Activated CD4-positive, CD25-positive, alpha-beta regulatory T cell treated with anti-CD3 and anti-CD28 coated beads, Interleukin-2, amount 50 U/mL, for 24 hours (primary cell): ENCODE measurements around the gene C19orf67.

Experiments used
- ATAC-seq, 2 donors: fragments of 150-1000 bp; cut with Tn5 transposase; one replicate each; pipeline ENCODE4 v1.10.0; 2021; ENCODE audit warnings: mild to moderate bottlenecking in 1 of 2, moderate library complexity in 1 of 2

The C19orf67 gene

DNA sequence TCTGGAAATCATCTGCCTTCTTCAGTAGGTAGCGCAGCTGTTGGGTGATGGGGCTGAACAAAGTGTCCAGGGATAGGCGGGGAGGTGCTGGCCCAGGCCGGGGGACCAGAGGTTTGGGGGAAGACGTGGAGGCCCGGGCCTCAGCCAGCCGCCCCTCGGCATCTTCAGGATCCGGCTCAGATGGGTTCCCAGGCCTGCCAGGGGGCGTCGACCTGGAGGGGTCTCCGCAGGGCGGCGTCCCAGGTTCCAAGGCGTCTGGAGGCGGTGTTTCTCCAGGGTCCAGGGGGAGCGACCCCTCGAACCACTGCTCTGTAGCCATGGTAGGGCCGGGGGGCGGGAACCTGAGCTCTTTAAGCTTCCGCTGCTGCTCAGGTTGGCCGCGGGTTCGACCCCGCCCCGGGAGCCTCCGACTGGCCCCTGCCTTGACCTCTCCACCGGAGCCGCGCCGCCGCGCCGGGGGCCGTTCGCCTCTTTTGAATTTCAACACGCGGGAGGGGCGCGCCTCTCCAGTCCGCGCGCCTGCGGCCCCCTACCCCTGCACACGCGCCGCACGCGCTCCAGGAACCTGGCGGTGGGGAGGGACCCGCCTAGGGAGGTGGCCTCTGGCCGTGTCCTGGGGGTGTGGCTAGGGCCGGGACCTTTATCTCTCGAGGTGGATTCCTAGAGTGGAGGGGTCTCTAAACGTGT is at the start of gene C19orf67:
C19orf67 (minus strand) TSS at position 475 of the 687 bp plus-strand sequence; CDS start at position 319, 156 bp downstream.
- no peak for ATAC-seq

DNA sequence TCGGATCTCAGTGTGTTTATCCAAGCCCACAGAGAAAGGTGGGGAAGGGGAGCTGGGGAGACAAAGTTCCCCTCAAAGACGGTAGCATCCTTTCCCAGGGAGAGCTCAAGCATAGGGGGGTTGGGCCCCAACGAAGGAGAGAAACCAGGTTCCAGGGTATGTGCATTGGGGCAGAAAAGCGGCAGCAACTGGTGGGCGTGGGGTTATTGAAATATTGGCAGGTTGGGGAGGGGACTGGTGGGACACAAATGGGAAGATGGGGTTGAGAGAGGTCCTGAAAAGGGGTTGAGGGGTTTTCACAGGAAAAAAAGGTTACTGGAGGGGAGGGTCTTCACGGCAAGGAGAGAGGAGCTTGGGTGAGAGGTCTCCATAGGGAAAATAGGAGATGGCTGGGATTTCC is 49.8 kb upstream of the C19orf67 start:
- ATAC-seq, result no peak

DNA sequence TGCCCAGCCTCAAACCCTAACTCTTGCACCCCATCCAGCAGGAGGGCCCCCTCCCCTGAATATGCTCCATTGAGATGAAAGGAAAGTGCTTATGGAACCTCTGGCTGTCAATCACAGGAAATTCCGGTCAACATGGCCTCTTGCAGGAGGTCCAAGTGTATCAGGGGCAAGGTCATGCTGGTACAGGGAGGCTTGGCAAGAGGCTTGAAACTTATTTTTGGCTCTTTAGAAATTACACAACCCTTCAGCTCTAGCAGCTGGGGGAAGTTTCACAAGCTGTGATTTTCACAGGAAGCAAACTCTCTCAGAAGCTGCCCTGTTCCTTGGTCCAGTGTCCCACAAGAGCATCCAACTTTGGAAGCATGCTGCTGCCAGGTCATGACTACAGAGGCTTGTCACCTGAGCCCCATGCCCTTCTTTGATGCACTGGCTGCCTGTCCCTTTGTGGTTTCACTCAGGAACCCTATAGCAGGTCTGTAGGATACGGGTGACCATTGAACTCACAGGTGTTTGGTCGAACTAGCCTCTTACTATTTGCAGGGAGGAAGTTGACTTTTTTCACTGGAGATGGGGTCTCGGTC is 42.4 kb upstream of the C19orf67 start:
- no peak for ATAC-seq

DNA sequence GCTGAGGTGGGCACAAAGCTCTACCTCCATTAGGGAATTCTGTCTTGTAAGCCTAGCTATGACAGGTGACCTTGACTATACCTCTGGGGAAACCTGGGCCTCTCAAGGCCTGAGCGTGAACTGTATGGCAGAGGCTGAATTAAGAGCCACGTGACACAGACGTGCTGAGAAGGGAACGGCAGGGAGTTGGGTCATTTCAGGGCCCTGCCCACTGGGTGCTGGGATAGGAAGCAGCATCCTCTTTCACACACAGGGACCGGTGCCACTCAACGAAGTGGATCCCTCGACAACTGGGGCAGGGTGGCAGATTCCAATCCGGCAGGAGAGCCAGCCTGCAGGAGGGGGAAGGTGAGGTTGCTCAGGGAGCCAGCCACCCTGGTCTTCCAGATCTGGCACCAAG is 41.6 kb upstream of the C19orf67 start:
- no peak for ATAC-seq

DNA sequence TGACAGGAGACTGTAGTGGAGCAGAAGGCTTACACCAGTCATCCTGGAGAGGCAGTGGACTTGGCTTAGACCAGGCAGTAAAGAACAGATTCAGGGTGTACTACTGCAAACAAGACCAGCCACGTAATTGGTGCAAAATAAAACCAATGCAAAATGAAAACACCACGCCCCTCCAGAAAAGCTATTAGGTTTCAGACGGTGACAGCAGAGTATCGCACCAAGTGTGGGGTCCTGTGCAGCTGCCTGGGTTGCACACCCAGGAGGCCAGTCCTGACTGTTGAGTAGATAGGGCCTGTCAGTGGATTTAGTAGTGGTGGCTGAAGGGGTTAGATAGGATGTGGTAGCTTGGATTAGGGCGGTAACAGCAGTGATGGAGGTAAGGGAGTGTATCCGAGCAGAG is 37.3 kb upstream of the C19orf67 start:
- ATAC-seq, result no peak

DNA sequence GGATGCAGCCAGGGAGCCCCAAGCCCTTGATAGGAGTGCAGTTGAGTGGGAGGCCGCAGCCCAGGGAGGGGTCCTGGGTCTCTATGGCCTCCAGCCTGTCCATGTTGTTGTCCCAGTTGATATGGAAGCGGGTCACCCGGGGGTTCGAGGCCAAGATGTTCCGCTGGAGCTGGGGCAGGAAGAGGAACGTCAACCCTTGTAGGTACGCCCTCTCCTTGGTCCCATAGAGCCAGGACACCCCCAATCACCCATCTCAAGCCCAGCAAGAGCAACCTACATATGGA is 34.9 kb upstream of the C19orf67 start:
- ATAC-seq, result no peak

DNA sequence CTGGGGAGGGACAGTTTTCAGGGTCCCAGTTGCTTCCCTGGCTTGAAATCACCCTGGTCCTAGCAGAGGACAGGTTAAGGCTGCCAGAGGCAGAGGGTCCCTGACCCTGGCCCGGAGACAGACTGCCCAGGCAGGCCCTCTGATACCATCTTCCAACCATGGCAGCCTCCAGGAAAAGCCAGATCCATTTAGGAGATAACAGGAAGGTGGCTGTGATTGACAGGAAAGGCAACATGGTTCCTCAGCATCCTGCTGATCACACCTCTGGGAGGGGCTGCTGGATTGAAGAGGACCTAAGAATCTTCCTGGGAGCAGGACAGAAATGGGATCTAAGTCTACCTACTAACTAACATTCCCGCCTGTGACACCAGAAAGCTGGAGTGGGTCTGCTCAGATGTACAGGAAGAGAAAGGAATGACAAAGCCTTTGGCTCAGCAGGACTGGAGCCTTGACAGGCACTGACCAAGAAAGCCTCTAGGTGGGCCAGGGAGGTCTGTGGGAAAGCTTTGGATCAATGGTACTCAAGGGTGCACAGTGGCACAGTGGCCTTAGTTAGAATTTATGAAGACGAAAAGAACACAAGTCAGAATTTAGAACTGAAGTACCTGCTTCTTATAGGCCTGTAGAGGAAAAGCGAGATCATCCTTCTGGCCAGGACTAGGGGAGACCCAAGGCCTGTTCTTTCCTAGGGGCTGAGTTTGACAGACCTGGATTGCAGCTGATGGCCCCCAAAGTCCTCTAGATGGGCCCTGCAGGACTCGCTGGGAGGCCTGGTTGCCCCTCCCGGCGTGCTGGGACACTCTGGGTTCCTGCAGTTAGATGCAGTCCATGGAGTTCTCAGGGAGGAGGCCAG is 34.3 kb upstream of the C19orf67 start:
- no peak for ATAC-seq

DNA sequence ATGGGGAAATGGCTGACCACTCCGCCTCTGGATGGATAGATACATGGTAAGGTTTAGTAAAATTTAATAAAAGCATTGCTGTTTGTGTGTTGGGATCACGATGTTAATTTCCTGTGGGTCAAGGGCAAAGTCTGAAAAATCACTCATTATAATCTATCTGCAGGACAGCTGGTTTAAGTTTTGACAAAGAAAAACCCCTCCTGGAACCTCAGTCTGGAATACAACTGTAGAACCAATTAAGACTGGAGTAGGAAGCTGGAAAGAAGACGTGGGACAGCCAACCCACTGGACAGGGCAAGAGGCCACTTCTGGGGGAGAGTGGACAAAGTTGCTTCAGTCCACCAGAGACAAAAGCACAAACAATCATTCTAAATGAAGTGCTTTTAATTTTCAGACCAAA is 33.6 kb upstream of the C19orf67 start:
- ATAC-seq, result no peak

DNA sequence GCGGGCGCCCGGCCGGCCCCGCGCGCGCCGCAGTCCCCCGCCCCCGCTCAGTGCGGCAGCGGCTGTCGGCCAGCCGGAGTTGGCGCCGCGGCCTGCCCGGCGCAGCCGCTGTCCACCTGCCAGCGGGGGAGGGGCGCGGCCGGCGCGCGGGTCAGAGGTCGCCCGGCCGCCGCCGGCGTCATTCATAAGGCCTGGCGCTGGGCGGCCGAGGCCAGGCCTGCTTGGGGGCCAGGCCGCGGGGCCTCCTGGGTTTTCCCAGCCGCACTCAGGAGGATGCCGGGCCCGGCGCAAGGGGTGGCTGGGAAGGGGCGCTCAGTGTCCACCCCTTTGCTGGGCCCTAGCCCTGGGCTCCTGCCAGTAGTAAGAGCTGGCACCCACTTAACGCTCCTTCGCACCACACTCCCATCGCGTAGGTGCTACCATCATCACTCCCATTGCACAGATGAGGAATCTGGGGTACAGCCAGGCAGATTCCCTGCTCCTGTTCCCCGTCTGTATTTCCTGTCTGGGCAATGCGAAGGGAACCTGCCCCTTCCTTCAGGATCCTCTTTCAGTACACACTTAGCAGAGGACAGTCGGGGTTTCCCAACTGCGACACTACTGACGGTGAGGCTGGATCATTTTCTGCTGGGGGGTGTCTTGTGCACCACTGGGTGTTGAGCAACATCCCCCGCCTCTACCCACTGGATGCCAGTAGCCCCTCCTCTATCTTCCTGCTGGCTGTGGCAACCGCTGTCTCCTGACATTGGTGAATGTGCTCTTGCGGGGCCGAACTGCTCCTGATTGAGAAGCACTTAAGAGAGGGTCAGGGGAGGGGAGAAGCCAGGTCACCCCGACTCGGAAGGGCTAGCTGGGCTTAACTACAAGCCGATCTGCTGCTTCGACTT is 32.8 kb upstream of the C19orf67 start:
- no peak for ATAC-seq

DNA sequence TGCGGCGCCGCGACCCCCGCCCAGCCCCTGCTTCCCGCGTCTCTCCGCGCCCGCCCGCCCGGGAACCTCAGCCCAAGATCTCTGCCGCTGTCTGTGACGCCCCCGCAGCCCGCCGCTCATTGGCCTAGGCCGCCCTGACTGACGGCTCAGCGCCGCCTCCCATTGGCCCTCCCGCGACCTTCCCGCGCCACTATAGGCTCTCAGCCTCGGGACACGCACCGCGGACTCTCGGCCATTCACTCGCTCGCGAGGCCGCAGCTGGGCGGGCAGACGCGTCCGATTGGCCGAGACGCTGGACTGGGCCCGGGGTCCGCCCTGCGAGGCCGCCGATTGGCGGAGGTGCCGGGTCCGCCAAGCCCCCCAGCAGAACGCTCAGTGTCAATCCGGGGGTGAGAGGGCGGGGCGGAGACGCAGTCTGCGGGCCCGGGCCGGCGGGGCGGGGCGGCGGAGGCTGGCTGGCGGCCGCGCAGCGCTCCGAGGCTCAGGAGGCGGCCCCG is 32.1 kb upstream of the C19orf67 start, which contains the start of gene PRKACA:
PRKACA (minus strand) TSS at position 95 of the 497 bp plus-strand sequence. CDS start 215 bp downstream, outside the sequence.
- peak; percentile 95 for ATAC-seq

DNA sequence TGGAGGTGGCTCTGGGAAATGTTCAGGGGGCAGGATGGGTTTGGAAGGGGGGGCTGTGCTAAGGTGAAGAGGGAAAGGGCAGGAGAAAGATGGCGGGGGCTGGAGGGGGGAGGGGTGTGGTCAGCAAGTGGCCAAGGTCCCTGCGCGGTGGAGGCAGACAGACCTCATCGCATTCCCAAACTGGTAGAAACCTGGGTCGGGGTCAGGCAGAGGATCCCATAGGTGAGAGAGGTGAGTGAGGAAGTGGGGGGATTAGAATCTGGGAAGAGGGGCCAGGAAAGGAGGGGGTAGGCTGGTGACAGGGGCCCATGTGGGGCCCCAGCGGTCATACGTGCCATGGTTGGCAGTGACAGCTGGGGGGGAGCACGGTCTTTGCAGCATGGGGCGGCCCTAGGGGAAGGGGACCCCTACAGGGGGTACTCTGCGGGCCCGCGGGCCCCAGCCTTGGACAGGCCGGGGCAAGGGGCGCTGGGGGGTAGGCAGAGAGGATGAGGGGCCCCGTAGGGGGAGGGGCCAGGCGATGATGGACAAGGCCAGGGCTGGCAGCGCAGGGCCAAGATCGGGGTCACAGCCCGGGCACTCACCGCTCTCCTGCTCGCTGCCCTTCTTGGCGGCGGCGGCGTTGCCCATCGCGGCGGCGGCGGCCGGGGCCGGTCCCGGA is 31.5 kb upstream of the C19orf67 start:
- ATAC-seq, result peak; percentile 0

DNA sequence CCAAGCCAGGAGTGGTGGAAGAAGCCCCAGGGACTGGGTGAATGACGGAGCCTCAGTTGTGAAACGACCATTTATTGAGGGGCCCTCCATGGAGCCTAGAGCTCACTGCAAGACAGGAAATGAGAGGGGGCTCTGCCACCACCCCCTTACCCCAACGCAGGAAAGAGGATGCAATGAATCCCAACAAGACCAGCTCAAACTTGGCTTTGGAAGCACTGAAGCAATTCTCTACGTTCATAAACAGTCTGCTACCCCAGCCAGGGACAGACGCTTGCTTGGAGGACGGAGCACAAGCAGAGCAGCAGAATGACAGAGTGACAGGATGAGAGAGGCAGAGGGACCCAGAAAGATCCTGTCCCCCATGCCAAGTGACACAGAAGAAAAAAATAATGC is 30.9 kb upstream of the C19orf67 start:
- ATAC-seq, result no peak

DNA sequence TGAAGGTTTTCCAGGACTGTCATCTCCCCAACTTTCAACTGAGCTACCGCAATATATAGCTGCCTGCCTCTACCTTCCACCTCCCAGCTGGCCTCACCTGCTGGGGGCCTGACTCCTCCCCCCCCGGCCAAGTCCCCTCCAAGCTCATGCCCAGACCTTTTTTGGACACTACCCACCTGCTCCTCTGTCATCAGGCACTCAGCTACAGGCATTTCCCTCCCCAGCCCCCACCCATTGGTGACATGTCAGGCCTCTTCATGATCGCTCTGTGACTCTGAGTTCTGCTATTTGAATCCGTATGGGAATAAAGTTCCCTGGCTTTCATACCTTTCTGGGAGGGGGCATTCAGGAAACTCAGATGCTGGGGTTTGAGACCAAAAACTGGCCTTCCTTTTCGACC is 30.2 kb upstream of the C19orf67 start:
- no peak for ATAC-seq

DNA sequence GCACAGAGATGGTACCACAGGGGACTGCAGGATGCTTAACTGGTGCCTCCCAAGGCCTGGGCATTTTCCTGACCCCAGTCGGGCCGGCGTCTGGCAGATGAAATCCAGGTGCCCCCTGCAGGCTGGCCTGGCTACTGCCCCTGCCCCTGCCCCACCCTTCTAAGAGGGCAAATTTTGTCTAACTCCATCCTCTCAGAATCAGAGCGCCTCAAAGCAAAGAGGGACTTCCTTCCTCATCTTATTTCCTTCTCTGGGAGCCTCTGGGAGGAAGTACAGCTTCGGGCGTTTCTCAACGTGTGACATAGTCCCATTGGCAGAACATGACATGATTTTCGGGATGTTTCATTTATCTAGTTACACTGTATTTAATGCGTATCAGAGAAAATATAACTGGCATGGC is 29.3 kb upstream of the C19orf67 start:
- ATAC-seq, result no peak

DNA sequence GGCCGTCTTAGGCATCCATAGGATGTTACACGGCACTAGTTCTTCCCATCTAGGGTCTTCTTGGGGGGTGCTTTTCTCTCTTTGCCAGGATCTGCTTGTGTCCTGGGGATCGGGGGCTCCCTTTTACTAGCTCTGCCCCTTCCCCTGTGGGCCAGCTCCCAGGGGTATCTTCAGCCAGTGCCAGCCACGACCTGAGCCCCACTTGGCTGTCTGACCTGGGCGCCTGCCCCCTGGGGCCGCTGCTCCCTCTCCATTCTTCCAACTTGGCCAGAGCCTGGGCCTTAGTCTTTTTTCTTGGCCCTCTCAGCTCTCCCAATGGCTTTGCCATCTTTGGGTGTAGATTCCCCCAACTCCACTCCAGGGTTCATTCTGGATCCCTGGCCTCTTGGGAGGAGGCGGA is 28.9 kb upstream of the C19orf67 start:
- no peak for ATAC-seq

DNA sequence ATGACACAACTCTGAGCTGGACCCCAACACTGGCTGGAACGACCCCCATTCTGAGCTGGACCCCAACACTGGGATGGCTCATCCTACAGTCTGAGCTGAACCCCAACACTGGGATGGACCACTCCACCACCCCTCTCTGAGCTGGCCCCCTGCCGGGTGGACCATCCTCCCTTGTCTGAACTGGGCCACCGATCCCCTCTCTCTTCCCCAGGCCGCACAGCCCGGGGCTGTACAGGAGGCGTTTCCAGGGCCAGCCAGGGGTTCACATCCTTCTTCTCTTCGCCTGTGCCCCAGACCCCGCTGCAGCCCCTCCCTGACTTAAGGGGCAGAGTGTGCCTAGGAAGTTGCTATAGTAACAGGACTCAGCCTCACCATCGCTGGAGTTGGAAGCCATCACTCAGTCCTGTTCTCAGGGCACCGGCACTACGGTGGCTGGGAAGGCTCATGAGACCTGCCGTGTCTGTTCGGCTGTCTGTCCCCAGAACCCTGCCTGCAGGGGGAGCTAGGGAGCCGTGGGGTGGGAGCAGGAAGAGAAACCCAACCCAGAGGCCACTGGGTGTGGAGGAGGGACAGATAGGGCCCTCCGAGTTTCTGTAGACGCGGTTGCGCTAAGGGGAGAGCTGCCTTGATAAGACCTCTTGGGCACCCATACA is 28.3 kb upstream of the C19orf67 start:
- ATAC-seq, result no peak

DNA sequence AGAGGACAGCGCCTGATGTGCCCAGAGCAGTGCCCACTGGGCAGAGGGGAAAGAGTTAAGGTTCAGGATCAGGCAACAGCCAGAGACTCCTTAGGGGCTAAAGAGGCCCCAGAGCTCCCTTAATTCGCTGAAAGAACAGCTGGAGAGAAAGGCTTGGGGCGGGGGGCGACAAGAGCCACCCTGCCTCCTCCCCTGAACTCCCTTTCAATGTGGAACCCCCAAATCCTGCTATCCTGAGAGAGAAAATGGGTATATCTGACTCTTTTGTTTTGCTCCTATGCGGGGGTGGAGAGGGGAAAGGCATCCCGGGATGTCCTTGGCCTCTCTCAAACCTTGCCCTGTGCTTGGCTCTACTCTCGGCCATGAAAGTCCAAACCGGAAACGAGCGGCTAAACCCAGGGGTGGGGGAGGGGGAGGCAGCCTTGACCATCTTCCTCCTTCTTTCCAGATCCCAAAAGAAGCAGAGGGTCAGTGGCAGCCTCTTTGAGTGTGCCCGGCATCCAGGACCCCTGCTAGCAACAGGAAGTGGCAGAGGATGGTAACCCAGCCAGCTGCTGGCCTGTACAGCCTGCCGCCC is 27.3 kb upstream of the C19orf67 start:
- no peak for ATAC-seq

DNA sequence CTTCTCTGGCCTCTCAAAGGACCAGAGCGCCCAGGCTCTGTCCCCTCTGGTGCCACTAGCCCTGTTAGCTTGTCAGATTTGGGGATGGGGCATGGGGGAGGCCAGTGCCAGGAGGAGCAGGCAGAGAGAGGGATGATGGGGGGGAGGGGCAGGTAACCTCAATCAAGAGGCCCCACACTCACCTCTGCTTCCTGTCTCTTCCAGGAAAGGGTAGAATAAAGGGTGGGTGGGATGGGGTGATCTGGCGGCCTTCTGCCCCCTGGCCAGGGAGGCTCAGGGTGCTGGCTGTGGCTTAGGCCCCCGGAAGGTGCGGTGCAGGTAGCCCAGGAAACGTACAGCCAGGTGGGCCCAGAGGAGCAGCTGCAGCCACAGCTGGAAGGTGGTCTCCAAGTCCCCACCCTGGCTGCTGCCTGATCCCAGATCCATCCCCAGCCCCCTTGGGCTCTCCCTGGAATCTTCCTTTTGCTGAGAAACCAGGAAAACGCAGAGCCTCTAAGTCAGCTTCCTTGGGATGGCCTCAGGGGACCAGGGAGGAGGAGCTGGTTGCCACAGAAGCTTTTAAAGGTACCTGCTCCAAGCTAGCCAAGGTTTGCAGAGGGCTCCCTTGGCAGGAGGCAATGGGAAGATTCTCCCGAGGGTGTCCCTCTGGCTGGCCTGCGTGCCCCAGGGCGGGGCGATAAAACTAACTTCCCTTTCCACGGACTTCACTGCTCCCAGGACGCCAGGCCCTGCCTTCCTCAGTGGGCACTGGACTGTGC is 26.6 kb upstream of the C19orf67 start:
- no peak for ATAC-seq

DNA sequence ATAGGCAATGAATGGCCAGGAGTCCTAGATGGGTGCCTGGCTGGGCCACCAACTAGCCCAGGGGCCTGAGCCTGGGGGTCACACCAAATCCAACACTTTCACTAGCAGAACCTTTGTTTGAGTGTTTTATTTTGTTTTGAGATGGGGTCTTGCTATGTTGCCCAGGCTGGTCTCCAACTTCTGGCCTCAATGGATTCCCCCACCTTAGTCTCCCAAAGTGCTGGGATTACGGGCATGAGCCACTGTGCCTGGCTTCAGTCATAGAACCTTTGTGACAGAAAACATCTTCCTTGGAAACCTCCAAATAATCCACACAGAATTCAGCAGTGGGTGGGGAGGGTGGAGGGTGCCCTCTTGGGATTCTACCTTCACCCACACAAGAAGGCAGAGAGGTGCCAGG is 25.9 kb upstream of the C19orf67 start:
- ATAC-seq, result no peak

DNA sequence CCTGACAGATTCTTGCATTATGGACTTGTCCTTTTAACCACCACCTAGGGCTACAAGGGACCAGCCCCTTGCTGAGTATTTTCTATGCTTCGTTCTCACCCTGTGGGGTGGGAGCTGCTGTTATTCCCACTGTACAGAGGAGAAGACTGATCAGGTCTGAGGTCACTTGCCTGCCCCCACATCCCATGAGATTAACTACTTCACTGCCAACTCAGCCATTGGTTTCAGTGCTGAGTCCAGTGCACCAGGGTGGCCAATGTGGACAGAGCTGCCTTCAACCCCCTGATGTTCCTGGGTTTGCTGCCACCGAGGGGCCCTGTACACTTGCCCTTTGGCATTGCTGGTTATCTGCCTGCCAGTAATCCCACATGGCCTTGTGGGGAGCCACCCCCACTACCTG is 25.1 kb upstream of the C19orf67 start:
- ATAC-seq, result no peak
